MCF 10A (cell line): ENCODE data around the gene BOK. TPM values are rescaled to one million over a fixed set of nuclear protein-coding genes. Genes with fewer than 3 reads are reported as not detected.

ENCODE experiments used
- BruUV-seq: library from RNA; stranded (reverse); fragments of 400-500 nt; replicated peaks from 2 replicates; lab custom pipeline; 2021; lab: Mats Ljungman, UMichigan
- CTCF ChIA-PET: fragments of 300-600 bp; sonication (Branson Sonifier 250); formaldehyde crosslinking; extraction: SDS; loops from one replicate; lab custom pipeline; 2021; ENCODE audit warnings: antibody characterized with exemption, inconsistent platforms; lab: Yijun Ruan, JAX
- POLR2A ChIA-PET: fragments of 300-600, 350-650 bp; sonication (Branson Sonifier 250); formaldehyde crosslinking; extraction: SDS; loops from one replicate; lab custom pipeline; 2020; ENCODE audit warnings: antibody characterized with exemption, inconsistent platforms; lab: Yijun Ruan, JAX
- DNase-seq: peaks from one replicate; pipeline ENCODE4 v3.0.0-alpha.2; 2018; ENCODE audit not compliant: unreplicated experiment
- H3K27ac Mint-ChIP-seq: one replicate; pipeline ENCODE4 v1.8.0; 2022; ENCODE audit warnings: mild to moderate bottlenecking, low read depth, mixed read lengths; ENCODE audit not compliant: unreplicated experiment
- H3K27me3 Mint-ChIP-seq: one replicate; pipeline ENCODE4 v1.8.0; 2022; ENCODE audit warnings: mixed read lengths; ENCODE audit not compliant: insufficient read depth, unreplicated experiment
- H3K36me3 Mint-ChIP-seq: one replicate; pipeline ENCODE4 v1.8.0; 2022; ENCODE audit warnings: mild to moderate bottlenecking, moderate library complexity, mixed read lengths; ENCODE audit not compliant: insufficient read depth, unreplicated experiment
- H3K4me1 Mint-ChIP-seq: one replicate; pipeline ENCODE4 v1.8.0; 2022; ENCODE audit warnings: mixed read lengths; ENCODE audit not compliant: insufficient read depth, unreplicated experiment
- H3K4me3 Mint-ChIP-seq: one replicate; pipeline ENCODE4 v1.8.0; 2022; ENCODE audit warnings: mild to moderate bottlenecking, moderate library complexity, mixed read lengths; ENCODE audit not compliant: unreplicated experiment
- H3K9me3 Mint-ChIP-seq: one replicate; pipeline ENCODE4 v1.8.0; 2022; ENCODE audit warnings: mixed read lengths; ENCODE audit not compliant: unreplicated experiment
- intact Hi-C: fragments of 100-400 bp; cut with micrococcal nuclease; formaldehyde crosslinking; loops from 2 replicates; pipeline ENCODE4 v1.14.1; 2022
- total RNA-seq: library from RNA; stranded (reverse); gene quantifications from 2 replicates; pipeline ENCODE4 v1.2.3, GENCODE V29; 2022
- TF ChIP-seq, protein P1 (sequence below): fragments of 200-600 bp; IDR thresholded peaks from one replicate; pipeline ENCODE4 v1.8.0; 2022; ENCODE audit warnings: antibody characterized with exemption, mild to moderate bottlenecking; ENCODE audit not compliant: unreplicated experiment

BOK gene
- total RNA-seq, 1 experiment from 2014 or later = 18.6 TPM

DNA sequence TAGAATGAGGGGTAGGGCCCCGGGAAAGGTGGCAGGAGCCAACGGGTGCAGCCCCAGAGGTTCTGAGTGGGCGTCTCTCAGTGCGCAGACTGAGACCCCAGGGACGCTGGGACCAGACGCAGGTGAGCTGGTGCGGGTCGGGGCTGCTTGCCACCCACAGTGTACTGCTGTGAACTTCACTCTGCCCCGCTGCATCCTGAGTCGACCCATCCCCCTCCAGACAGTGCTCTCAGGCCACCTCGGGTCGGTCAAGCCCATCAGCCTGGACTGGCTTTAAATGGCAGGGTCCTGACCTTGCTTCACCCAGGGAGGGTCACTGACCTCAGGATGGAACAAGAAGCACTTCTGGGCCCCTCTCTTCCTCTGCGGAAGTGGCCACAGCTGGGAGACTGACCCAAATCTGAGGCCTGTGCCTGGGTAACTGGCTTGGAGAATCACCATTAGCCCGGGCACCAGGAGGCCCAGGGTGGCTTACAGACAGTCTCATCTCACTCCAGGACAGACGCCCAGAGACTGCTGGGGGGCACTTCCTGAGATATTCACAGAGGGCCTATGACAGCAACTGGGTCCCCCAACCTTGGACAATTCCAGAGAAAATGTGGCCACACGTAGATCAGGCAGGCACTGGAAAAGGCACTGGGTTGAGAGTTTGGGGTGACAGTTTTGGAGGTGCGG is 23.7 kb upstream of the BOK start:
- Mint-ChIP-seq H3K27ac (no peak overlapping the region), H3K4me1 (no peaks in the 10 kb centered on the region), H3K9me3 (no peaks in the 10 kb centered on the region), H3K4me3 (no peak overlapping the region), H3K27me3 (no peaks in the 10 kb centered on the region), H3K36me3 (no peaks in the 10 kb centered on the region)
- BruUV-seq = no TSS peak
- ChIA-PET POLR2A (interaction anchor here (1.0 kb wide), 1 partner anchor 53 kb away, joined by 5 read pairs; no protein-coding TSS in a partner anchor), CTCF (no interaction called here)
- TF ChIP-seq, protein P1, sequence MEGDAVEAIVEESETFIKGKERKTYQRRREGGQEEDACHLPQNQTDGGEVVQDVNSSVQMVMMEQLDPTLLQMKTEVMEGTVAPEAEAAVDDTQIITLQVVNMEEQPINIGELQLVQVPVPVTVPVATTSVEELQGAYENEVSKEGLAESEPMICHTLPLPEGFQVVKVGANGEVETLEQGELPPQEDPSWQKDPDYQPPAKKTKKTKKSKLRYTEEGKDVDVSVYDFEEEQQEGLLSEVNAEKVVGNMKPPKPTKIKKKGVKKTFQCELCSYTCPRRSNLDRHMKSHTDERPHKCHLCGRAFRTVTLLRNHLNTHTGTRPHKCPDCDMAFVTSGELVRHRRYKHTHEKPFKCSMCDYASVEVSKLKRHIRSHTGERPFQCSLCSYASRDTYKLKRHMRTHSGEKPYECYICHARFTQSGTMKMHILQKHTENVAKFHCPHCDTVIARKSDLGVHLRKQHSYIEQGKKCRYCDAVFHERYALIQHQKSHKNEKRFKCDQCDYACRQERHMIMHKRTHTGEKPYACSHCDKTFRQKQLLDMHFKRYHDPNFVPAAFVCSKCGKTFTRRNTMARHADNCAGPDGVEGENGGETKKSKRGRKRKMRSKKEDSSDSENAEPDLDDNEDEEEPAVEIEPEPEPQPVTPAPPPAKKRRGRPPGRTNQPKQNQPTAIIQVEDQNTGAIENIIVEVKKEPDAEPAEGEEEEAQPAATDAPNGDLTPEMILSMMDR = no peak
- no peak for DNase-seq
- intact Hi-C loops = no loop called here

DNA sequence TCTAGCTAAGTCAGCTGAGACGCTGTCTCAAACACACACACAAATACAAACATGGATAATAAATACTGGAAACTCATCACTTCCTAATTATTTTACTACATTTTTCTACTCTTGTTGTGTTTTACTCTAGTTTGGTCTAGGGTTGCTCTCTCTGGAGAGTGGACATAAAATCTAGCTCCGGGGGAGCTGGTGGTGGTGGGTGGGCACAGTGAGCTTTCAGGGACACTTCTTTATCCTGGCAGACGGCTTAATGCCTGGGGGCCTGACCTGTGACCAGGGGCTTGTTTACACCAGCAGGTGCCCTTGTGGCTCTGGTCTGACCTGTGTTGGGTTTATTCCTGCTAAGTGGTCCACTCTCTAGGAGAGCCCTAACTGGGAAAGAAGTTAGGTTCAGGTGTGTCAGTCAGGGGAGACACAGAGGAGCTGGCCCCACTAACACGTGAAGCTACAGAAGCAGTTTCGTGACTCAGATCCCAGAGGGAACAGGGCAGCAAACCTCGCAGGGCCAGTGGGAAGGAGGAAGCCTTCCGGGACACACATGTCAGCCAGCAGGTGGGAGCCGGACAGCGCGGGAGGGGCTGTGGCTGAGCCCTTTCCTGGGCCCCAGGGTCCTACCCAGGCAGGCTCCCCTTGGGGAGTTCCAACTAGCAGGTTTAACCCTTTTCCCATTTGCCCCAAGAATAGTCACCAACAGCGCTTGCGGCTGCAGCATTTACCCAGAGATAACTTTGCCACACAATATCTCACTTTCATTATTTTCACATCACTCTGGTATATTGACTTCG is 22.5 kb upstream of the BOK start:
- no peak for DNase-seq
- BruUV-seq = no TSS peak
- no peaks in the 10 kb centered on the region for H3K27me3 Mint-ChIP-seq
- ChIA-PET POLR2A (interaction anchor here (1.0 kb wide), 1 partner anchor 52 kb away, joined by 5 read pairs; no protein-coding TSS in a partner anchor), CTCF (interaction anchor here (0.6 kb wide), 2 partner anchors 322 to 576 kb away, joined by 3 read pairs; no protein-coding TSS in a partner anchor)
- H3K4me1 Mint-ChIP-seq = no peaks in the 10 kb centered on the region
- H3K36me3 Mint-ChIP-seq = no peaks in the 10 kb centered on the region
- H3K4me3 Mint-ChIP-seq = no peak overlapping the region
- H3K9me3 Mint-ChIP-seq = no peaks in the 10 kb centered on the region
- intact Hi-C loops = no loop called here
- no peak overlapping the region for H3K27ac Mint-ChIP-seq
- TF ChIP-seq, protein P1 = no peak

DNA sequence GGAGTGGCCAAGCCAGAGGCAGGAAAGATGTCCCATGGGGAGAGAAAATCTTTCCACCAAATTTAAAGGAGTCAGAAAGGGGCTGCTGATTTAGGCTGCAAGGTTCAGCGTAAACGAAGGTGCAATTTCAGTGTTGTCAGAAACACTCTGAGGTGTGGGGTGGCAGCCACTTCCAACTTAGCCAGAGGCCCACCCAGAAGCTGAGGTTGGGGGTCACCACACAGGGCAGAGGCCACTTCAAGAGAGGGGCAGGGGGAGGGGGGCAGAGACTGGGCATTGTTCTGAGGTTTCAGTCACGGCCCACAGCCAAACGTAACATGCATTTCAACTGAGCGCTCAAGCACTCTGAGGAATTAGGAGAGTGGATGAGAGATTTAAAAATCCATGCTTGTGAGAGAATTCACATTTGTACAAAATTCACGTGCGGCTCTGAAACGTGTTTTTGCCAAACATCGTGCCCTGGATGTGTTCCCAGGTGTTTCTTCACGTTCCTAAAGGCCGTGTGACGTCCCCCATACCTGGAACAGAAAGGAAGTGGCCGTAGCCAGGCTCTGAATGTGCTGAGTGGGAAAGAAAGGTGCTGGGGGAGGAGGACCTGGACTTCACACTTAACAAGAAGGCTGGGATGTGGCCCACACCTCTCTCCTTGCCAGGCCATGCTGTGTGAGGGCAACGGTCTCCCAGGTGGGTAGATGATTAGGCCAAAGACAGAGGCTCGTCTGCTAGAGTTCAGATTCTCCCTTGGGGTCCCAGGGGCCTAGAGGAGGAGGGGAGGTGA is 19.5 kb upstream of the BOK start:
- H3K27ac Mint-ChIP-seq = no peak overlapping the region
- H3K9me3 Mint-ChIP-seq = no peaks in the 10 kb centered on the region
- intact Hi-C loops = no loop called here
- no peak overlapping the region for H3K4me3 Mint-ChIP-seq
- CTCF ChIA-PET = no interaction called here
- BruUV-seq = no TSS peak
- H3K27me3 Mint-ChIP-seq = no peaks in the 10 kb centered on the region
- DNase-seq = no peak
- H3K4me1 Mint-ChIP-seq = no peaks in the 10 kb centered on the region
- TF ChIP-seq, protein P1 = no peak
- H3K36me3 Mint-ChIP-seq = no peaks in the 10 kb centered on the region
- POLR2A ChIA-PET = no interaction called here
